H9 (cell line): ENCODE results near the gene AMBRA1. TPM values are rescaled to one million over a fixed set of nuclear protein-coding genes. Genes with fewer than 3 reads are reported as not detected.

Source experiments
- DNase-seq: peaks from one replicate; pipeline ENCODE4 v3.0.0-alpha.2; 2017
- H2AFZ ChIP-seq: one replicate; pipeline ENCODE4 v1.6.1; 2013; ENCODE audit warnings: mild to moderate bottlenecking, low read length, control low read depth, moderate library complexity
- H2AK5ac ChIP-seq: 2 replicates; pipeline ENCODE4 v1.6.1; 2013; ENCODE audit warnings: low read length, control low read depth, mixed read lengths; ENCODE audit not compliant: insufficient read length
- H2BK120ac ChIP-seq: one replicate; pipeline ENCODE4 v1.6.1; 2013; ENCODE audit warnings: low read depth, mild to moderate bottlenecking, low read length, control low read depth, inconsistent platforms; ENCODE audit not compliant: poor library complexity, severe bottlenecking
- H2BK12ac ChIP-seq: 2 replicates; pipeline ENCODE4 v1.6.1; 2013; ENCODE audit warnings: low read length, control low read depth, mixed read lengths, low read depth; ENCODE audit not compliant: insufficient read length
- H2BK15ac ChIP-seq: 2 replicates; pipeline ENCODE4 v1.6.1; 2013; ENCODE audit warnings: low read depth, low read length, control low read depth
- H2BK20ac ChIP-seq: one replicate; pipeline ENCODE4 v1.6.1; 2013; ENCODE audit warnings: low read depth, mild to moderate bottlenecking, low read length, control low read depth, inconsistent platforms; ENCODE audit not compliant: poor library complexity, severe bottlenecking
- H2BK5ac ChIP-seq: 2 replicates; pipeline ENCODE4 v1.6.1; 2013; ENCODE audit warnings: low read length, control low read depth, mixed read lengths; ENCODE audit not compliant: insufficient read length
- H3K14ac ChIP-seq: 2 replicates; pipeline ENCODE4 v1.6.1; 2013; ENCODE audit warnings: low read length, control low read depth; ENCODE audit not compliant: insufficient read depth
- H3K18ac ChIP-seq: 2 replicates; pipeline ENCODE4 v1.6.1; 2013; ENCODE audit warnings: low read depth, mild to moderate bottlenecking, mixed read lengths, low read length, control low read depth; ENCODE audit not compliant: insufficient read length
- H3K23ac ChIP-seq: 2 replicates; pipeline ENCODE4 v1.6.1; 2013; ENCODE audit warnings: low read length, control low read depth, mixed read lengths, low read depth; ENCODE audit not compliant: insufficient read length
- H3K23me2 ChIP-seq: 2 replicates; pipeline ENCODE4 v1.6.1; 2013; ENCODE audit warnings: low read depth, mild to moderate bottlenecking, mixed read lengths, low read length, control low read depth; ENCODE audit not compliant: insufficient read length, poor library complexity, severe bottlenecking
- H3K27ac ChIP-seq: 2 replicates; pipeline ENCODE4 v1.5.1; 2013; ENCODE audit warnings: low read length, control low read depth, mixed read lengths, low read depth; ENCODE audit not compliant: insufficient read length
- H3K27me3 ChIP-seq: 2 replicates; pipeline ENCODE4 v1.6.1; 2013; ENCODE audit warnings: low read length, control low read depth, inconsistent platforms; ENCODE audit not compliant: insufficient read depth
- H3K4ac ChIP-seq: 2 replicates; pipeline ENCODE4 v1.6.1; 2013; ENCODE audit warnings: low read depth, mild to moderate bottlenecking, control low read depth, inconsistent platforms, low read length, moderate library complexity
- H3K4me1 ChIP-seq: 2 replicates; pipeline ENCODE4 v1.6.1; 2013; ENCODE audit warnings: low read length, control low read depth, inconsistent platforms; ENCODE audit not compliant: insufficient read depth
- H3K4me2 ChIP-seq: 2 replicates; pipeline ENCODE4 v1.6.1; 2013; ENCODE audit warnings: low read length, control low read depth, mixed read lengths; ENCODE audit not compliant: insufficient read length, insufficient read depth
- H3K56ac ChIP-seq: 2 replicates; pipeline ENCODE4 v1.6.1; 2013; ENCODE audit warnings: low read depth, mild to moderate bottlenecking, mixed read lengths, low read length, control low read depth; ENCODE audit not compliant: insufficient read length
- H3K79me1 ChIP-seq: 2 replicates; pipeline ENCODE4 v1.6.1; 2013; ENCODE audit warnings: low read depth, mild to moderate bottlenecking, moderate library complexity, low read length, control low read depth, inconsistent platforms; ENCODE audit not compliant: insufficient read depth, poor library complexity, severe bottlenecking
- H3K79me2 ChIP-seq: 2 replicates; pipeline ENCODE4 v1.6.1; 2013; ENCODE audit warnings: low read length, control low read depth, inconsistent platforms; ENCODE audit not compliant: insufficient read depth
- H3K9ac ChIP-seq: 2 replicates; pipeline ENCODE4 v1.6.1; 2013; ENCODE audit warnings: low read length, control low read depth, mixed read lengths; ENCODE audit not compliant: insufficient read length; ENCODE audit errors: extremely low read depth
- H3K9me3 ChIP-seq: one replicate; pipeline ENCODE4 v1.6.1; 2013; ENCODE audit warnings: low read depth, low read length, inconsistent platforms; ENCODE audit not compliant: control insufficient read depth
- H3T11ph ChIP-seq: one replicate; pipeline ENCODE4 v1.6.1; 2013; ENCODE audit warnings: mild to moderate bottlenecking, low read length, control low read depth, inconsistent platforms
- H4K20me1 ChIP-seq: one replicate; pipeline ENCODE4 v1.6.1; 2013; ENCODE audit not compliant: control insufficient read depth, insufficient read length, insufficient read depth
- H4K5ac ChIP-seq: 2 replicates; pipeline ENCODE4 v1.6.1; 2013; ENCODE audit warnings: low read depth, mild to moderate bottlenecking, mixed read lengths, low read length, control low read depth; ENCODE audit not compliant: insufficient read length
- H4K8ac ChIP-seq: replicated peaks from 2 replicates; pipeline ENCODE4 v1.6.1; 2013; ENCODE audit warnings: low read length, control low read depth, mixed read lengths, low read depth; ENCODE audit not compliant: insufficient read length
- H4K91ac ChIP-seq: 2 replicates; pipeline ENCODE4 v1.6.1; 2013; ENCODE audit warnings: low read depth, mild to moderate bottlenecking, moderate library complexity, mixed read lengths, low read length, control low read depth; ENCODE audit not compliant: insufficient read length
- H3K27ac Mint-ChIP-seq, 3 experiments: 2 replicates in 2 of 3; 3 replicates in 1 of 3; pipeline ENCODE4 v1.8.0; 2020 to 2021; ENCODE audit warnings: mixed read lengths in 3 of 3, mild to moderate bottlenecking in 1 of 3, moderate library complexity in 1 of 3
- H3K27me3 Mint-ChIP-seq: 2 replicates; pipeline ENCODE4 v1.8.0; 2021; ENCODE audit warnings: low read depth, mild to moderate bottlenecking, moderate library complexity, mixed read lengths
- H3K36me3 Mint-ChIP-seq, 3 experiments: 2 replicates in 2 of 3; 3 replicates in 1 of 3; pipeline ENCODE4 v1.8.0; 2020 to 2021; ENCODE audit warnings: low read depth in 3 of 3, mixed read lengths in 3 of 3; ENCODE audit not compliant: insufficient read depth in 1 of 3
- H3K4me1 Mint-ChIP-seq, 2 experiments: 2 replicates each; pipeline ENCODE4 v1.8.0; 2020; ENCODE audit warnings: mixed read lengths in 2 of 2
- H3K4me3 Mint-ChIP-seq, 2 experiments: 2 replicates in 1 of 2; 3 replicates in 1 of 2; pipeline ENCODE4 v1.8.0; 2020 to 2021; ENCODE audit warnings: mild to moderate bottlenecking in 2 of 2, mixed read lengths in 2 of 2, moderate library complexity in 1 of 2
- H3K9me3 Mint-ChIP-seq, 2 experiments: 2 replicates in 1 of 2; 3 replicates in 1 of 2; pipeline ENCODE4 v1.8.0; 2020; ENCODE audit warnings: mild to moderate bottlenecking in 2 of 2, mixed read lengths in 2 of 2, moderate library complexity in 1 of 2
- WGBS: extraction: QIAGEN DNeasy Blood & Tissue Kit; methylation state at CpG from one replicate; pipeline ENCODE4 v1.1.7; 2013; ENCODE audit warnings: missing lambda C conversion rate, low lambda C conversion rate, mixed read lengths; ENCODE audit not compliant: insufficient read length; ENCODE audit errors: extremely low coverage; 5-methylcytosine and 5-hydroxymethylcytosine counted together
- total RNA-seq: library from RNA; stranded (reverse); gene quantifications from 2 replicates; pipeline ENCODE4 v1.2.1, GENCODE V29; 2021
- TF ChIP-seq, protein P1 (sequence below): fragments of 200-600 bp; sonication (generic); conservative IDR thresholded peaks from 3 replicates; pipeline ENCODE4 v1.8.0; 2021; ENCODE audit warnings: antibody characterized with exemption, mild to moderate bottlenecking

AMBRA1 gene
- total RNA-seq, 1 experiment from 2014 or later = 37.5 TPM

DNA sequence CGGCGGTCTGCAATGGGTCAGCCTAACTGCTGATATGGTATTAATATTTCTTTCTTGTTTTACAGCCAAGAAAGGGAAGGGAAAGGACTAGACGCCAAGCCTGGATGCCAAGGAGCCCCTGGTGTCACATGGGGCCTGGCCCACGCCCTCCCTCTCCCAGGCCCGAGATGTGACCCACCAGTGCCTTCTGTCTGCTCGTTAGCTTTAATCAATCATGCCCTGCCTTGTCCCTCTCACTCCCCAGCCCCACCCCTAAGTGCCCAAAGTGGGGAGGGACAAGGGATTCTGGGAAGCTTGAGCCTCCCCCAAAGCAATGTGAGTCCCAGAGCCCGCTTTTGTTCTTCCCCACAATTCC lies 210.4 kb downstream of the AMBRA1 start:
- no peak overlapping the region for H3K9ac ChIP-seq
- no peak overlapping the region for H2BK12ac ChIP-seq
- H3K27ac Mint-ChIP-seq = no peak overlapping the region
- no peak overlapping the region for H4K91ac ChIP-seq
- H3K9me3 Mint-ChIP-seq = no peaks in the 10 kb centered on the region
- no peak overlapping the region for H2BK5ac ChIP-seq
- H3K36me3 Mint-ChIP-seq = peaks cover 5 to 10% (median 9%) of the 10 kb centered on the region in 3 experiments; a peak in 5 of 7 replicates
- no peak overlapping the region for H3T11ph ChIP-seq
- no peak overlapping the region for H3K23ac ChIP-seq
- H3K9me3 ChIP-seq = no peaks in the 10 kb centered on the region
- H2AK5ac ChIP-seq = no peak overlapping the region
- DNase-seq = no peak
- TF ChIP-seq, protein P1, sequence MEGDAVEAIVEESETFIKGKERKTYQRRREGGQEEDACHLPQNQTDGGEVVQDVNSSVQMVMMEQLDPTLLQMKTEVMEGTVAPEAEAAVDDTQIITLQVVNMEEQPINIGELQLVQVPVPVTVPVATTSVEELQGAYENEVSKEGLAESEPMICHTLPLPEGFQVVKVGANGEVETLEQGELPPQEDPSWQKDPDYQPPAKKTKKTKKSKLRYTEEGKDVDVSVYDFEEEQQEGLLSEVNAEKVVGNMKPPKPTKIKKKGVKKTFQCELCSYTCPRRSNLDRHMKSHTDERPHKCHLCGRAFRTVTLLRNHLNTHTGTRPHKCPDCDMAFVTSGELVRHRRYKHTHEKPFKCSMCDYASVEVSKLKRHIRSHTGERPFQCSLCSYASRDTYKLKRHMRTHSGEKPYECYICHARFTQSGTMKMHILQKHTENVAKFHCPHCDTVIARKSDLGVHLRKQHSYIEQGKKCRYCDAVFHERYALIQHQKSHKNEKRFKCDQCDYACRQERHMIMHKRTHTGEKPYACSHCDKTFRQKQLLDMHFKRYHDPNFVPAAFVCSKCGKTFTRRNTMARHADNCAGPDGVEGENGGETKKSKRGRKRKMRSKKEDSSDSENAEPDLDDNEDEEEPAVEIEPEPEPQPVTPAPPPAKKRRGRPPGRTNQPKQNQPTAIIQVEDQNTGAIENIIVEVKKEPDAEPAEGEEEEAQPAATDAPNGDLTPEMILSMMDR = no peak; the same call in 1 of the 3 replicates
- H4K20me1 ChIP-seq = no peaks in the 10 kb centered on the region
- H2BK20ac ChIP-seq = no peak overlapping the region
- H3K27me3 ChIP-seq = peaks cover 3% of the 10 kb centered on the region; the same call in 1 of the 2 replicates
- H3K56ac ChIP-seq = no peak overlapping the region
- peaks cover 8% of the 10 kb centered on the region for H3K23me2 ChIP-seq
- H2AFZ ChIP-seq = no peak overlapping the region
- H3K14ac ChIP-seq = no peak overlapping the region
- H2BK15ac ChIP-seq = no peak overlapping the region
- no peak overlapping the region for H2BK120ac ChIP-seq
- H3K4me3 Mint-ChIP-seq = peak overlapping the region; percentile 79 to 86; a peak in 2 of 5 replicates
- H3K4me1 Mint-ChIP-seq = peaks cover 12 to 36% of the 10 kb centered on the region in 2 experiments
- no peak overlapping the region for H3K18ac ChIP-seq
- H4K5ac ChIP-seq = no peak overlapping the region
- H3K79me1 ChIP-seq = no peaks in the 10 kb centered on the region
- H3K4me2 ChIP-seq = no peak overlapping the region
- H3K79me2 ChIP-seq = no peaks in the 10 kb centered on the region
- H3K27ac ChIP-seq = no peak overlapping the region
- H3K4ac ChIP-seq = no peak overlapping the region
- peaks cover 36% of the 10 kb centered on the region for H3K27me3 Mint-ChIP-seq
- no CpG with 5 or more reads among the region's 7 CpGs for WGBS
- H3K4me1 ChIP-seq = peaks cover 4% of the 10 kb centered on the region; the same call in 1 of the 2 replicates
- H4K8ac ChIP-seq = no peak overlapping the region
